OCI-LY3 (cell line): ENCODE data around the gene PLA2G4F.

Experiments used
- H2AFZ ChIP-seq: fragments of 200-600, 300-600 bp; shearing (Covaris generic); 2 replicates; pipeline ENCODE4 v1.6.0; 2014; ENCODE audit warnings: antibody characterized with exemption, low read depth, low read length
- H3K27ac ChIP-seq: fragments of 200-600, 300-600 bp; sonication (generic); 2 replicates; pipeline ENCODE4 v1.5.1; 2014; ENCODE audit warnings: mild to moderate bottlenecking, low read length, moderate library complexity, mixed read lengths
- H3K27me3 ChIP-seq: fragments of 200-600, 300-600 bp; sonication (generic); 2 replicates; pipeline ENCODE4 v1.6.1; 2014; ENCODE audit warnings: low read depth, low read length, mixed read lengths
- H3K36me3 ChIP-seq: fragments of 200-600, 300-600 bp; sonication (generic); replicated peaks from 2 replicates; pipeline ENCODE3; 2014; ENCODE audit warnings: low read depth, low read length, mixed read lengths
- H3K4me1 ChIP-seq: fragments of 300-600, 200-600 bp; sonication (generic); 2 replicates; pipeline ENCODE4 v1.6.1; 2014; ENCODE audit warnings: low read length, mixed read lengths
- H3K4me2 ChIP-seq: fragments of 200-600, 300-600 bp; sonication (generic); 2 replicates; pipeline ENCODE4 v1.6.1; 2014; ENCODE audit warnings: low read length, mixed read lengths
- H3K4me3 ChIP-seq: fragments of 300-600, 200-600 bp; sonication (generic); 2 replicates; pipeline ENCODE4 v1.5.1; 2014; ENCODE audit warnings: antibody characterized with exemption, mild to moderate bottlenecking, low read length, moderate library complexity
- H3K79me2 ChIP-seq: fragments of 300-600, 200-600 bp; shearing (Covaris generic); 2 replicates; pipeline ENCODE4 v1.6.1; 2014; ENCODE audit warnings: mild to moderate bottlenecking, low read length, mixed read lengths
- H3K9ac ChIP-seq: fragments of 300-600, 200-600 bp; shearing (Covaris generic); 2 replicates; pipeline ENCODE4 v1.6.0; 2014; ENCODE audit warnings: mild to moderate bottlenecking, low read length, moderate library complexity
- H3K9me3 ChIP-seq: fragments of 200-600, 300-600 bp; shearing (Covaris generic); 2 replicates; pipeline ENCODE4 v1.6.1; 2014; ENCODE audit warnings: low read length, mixed read lengths; ENCODE audit not compliant: insufficient read depth
- H4K20me1 ChIP-seq: fragments of 200-600, 300-600 bp; sonication (generic); 2 replicates; pipeline ENCODE4 v1.6.1; 2016; ENCODE audit warnings: low read length, mixed read lengths; ENCODE audit not compliant: insufficient read depth
- EZH2phosphoT487 ChIP-seq: fragments of 200-600 bp; shearing (Covaris generic); IDR thresholded peaks from 2 replicates; pipeline ENCODE4 v1.6.1; 2018; ENCODE audit warnings: antibody characterized with exemption, mixed run types, low read depth
- TF ChIP-seq, protein P1 (sequence below): fragments of 200-600, 300-600 bp; sonication (generic); IDR thresholded peaks from 2 replicates; pipeline ENCODE4 v1.5.1; 2014; ENCODE audit warnings: antibody characterized with exemption, low read length, low read depth

PLA2G4F gene

DNA sequence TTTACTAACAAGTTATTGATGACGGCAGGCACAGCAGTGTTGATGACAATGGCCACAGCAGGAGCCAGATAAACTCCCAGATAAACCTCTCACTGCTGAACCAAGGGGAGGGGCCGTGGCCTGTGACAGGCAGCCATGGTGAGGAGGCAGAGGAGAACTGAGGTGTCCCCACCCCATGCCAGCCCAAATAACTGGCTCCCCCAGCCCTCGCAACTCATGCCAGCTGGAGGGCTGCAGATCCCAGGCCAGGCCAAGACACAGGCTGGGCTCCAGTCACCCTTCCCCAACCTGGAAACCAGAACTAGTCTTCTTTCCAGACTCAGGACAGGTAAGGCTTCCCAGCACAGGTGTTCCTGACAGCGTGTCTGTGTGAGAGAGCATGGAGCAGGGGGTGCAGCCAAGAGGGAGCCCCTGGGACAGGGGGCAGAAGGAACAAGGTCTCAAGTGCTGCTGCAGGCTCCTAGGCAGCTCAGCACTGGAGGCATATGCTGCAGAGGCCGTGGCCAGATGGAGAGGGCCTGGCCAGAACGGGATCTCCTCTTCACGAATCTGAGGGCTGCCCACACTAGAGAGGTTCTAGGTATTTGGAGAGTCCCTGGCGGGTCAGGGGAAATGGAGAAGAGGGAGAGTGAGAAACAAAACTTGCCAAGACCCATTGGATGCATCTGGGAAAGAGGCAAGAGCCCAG, 15.9 kb downstream of the PLA2G4F start:
- no peaks in the 10 kb centered on the region for H3K4me1 ChIP-seq
- no peaks in the 10 kb centered on the region for H3K36me3 ChIP-seq
- H4K20me1 ChIP-seq, result no peaks in the 10 kb centered on the region
- no peaks in the 10 kb centered on the region for H3K79me2 ChIP-seq
- TF ChIP-seq, protein P1, sequence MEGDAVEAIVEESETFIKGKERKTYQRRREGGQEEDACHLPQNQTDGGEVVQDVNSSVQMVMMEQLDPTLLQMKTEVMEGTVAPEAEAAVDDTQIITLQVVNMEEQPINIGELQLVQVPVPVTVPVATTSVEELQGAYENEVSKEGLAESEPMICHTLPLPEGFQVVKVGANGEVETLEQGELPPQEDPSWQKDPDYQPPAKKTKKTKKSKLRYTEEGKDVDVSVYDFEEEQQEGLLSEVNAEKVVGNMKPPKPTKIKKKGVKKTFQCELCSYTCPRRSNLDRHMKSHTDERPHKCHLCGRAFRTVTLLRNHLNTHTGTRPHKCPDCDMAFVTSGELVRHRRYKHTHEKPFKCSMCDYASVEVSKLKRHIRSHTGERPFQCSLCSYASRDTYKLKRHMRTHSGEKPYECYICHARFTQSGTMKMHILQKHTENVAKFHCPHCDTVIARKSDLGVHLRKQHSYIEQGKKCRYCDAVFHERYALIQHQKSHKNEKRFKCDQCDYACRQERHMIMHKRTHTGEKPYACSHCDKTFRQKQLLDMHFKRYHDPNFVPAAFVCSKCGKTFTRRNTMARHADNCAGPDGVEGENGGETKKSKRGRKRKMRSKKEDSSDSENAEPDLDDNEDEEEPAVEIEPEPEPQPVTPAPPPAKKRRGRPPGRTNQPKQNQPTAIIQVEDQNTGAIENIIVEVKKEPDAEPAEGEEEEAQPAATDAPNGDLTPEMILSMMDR, result no peak
- no peak for TF ChIP-seq EZH2phosphoT487
- H3K4me3 ChIP-seq, result no peak overlapping the region
- H2AFZ ChIP-seq, result no peak overlapping the region
- H3K9me3 ChIP-seq, result no peaks in the 10 kb centered on the region
- H3K27me3 ChIP-seq, result no peaks in the 10 kb centered on the region
- H3K27ac ChIP-seq, result no peak overlapping the region
- no peak overlapping the region for H3K4me2 ChIP-seq
- no peak overlapping the region for H3K9ac ChIP-seq

GRCh38 chr15:42139596-42139995, 16.8 kb downstream of the PLA2G4F start:
- H3K79me2 ChIP-seq, result no peaks in the 10 kb centered on the region
- H3K4me1 ChIP-seq, result no peaks in the 10 kb centered on the region
- no peaks in the 10 kb centered on the region for H3K27me3 ChIP-seq
- no peaks in the 10 kb centered on the region for H3K36me3 ChIP-seq
- no peak overlapping the region for H2AFZ ChIP-seq
- H3K4me2 ChIP-seq, result no peak overlapping the region
- H3K9ac ChIP-seq, result no peak overlapping the region
- TF ChIP-seq, protein P1, result no peak
- TF ChIP-seq EZH2phosphoT487, result no peak
- H4K20me1 ChIP-seq, result no peaks in the 10 kb centered on the region
- no peak overlapping the region for H3K27ac ChIP-seq
- no peaks in the 10 kb centered on the region for H3K9me3 ChIP-seq
- H3K4me3 ChIP-seq, result no peak overlapping the region

DNA sequence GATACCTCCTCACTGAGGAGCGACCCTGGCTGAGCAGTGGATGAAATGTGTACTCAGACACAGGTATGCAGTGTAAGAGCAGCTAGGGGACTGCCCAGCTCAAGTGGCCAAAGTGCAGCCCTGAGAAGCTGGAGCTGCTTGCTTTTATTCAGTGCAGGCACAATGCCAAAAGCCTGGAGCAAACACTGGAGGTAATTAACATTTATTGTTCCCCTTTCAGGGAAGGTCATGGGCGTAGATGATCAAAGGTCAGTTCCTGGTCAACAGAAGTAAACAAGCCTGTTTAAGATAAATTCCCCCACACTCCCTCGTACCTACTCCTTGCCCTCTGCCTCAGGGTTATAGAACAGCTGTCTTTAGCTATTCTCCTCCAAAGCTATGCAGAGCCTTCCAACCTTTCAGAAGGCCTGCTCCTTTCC, 17.5 kb downstream of the PLA2G4F start:
- H3K4me2 ChIP-seq, result no peak overlapping the region
- H3K36me3 ChIP-seq, result no peaks in the 10 kb centered on the region
- H3K79me2 ChIP-seq, result no peaks in the 10 kb centered on the region
- H4K20me1 ChIP-seq, result no peaks in the 10 kb centered on the region
- H3K9me3 ChIP-seq, result no peaks in the 10 kb centered on the region
- H3K27ac ChIP-seq, result no peak overlapping the region
- no peak overlapping the region for H3K9ac ChIP-seq
- H3K4me1 ChIP-seq, result peaks cover 5% of the 10 kb centered on the region
- H3K4me3 ChIP-seq, result no peak overlapping the region
- no peaks in the 10 kb centered on the region for H3K27me3 ChIP-seq
- no peak overlapping the region for H2AFZ ChIP-seq
- no peak for TF ChIP-seq EZH2phosphoT487
- TF ChIP-seq, protein P1, result no peak

GRCh38 chr15:42138411-42138810, 18.0 kb downstream of the PLA2G4F start:
- Histone ChIP-seq H3K79me2 (no peaks in the 10 kb centered on the region), H3K9me3 (no peaks in the 10 kb centered on the region), H4K20me1 (no peaks in the 10 kb centered on the region), H2AFZ (no peak overlapping the region), H3K4me3 (no peak overlapping the region), H3K4me2 (no peak overlapping the region), H3K36me3 (no peaks in the 10 kb centered on the region), H3K4me1 (peaks cover 11% of the 10 kb centered on the region), H3K27ac (no peak overlapping the region), H3K27me3 (no peaks in the 10 kb centered on the region), H3K9ac (no peak overlapping the region)
- TF ChIP-seq, protein P1, result no peak
- no peak for TF ChIP-seq EZH2phosphoT487
